GM18861 (cell line): Measurements from ENCODE around the gene LITAF.
"Not testable (repeated sequence)": the region's sequence is repeated elsewhere in the genome, so short reads cannot be mapped to it uniquely, and the experiment has no call there.

Source experiments
- ATAC-seq: cut with Tn5 transposase; IDR thresholded peaks from one replicate; pipeline ENCODE4 v1.9.1; 2021; ENCODE audit not compliant: unreplicated experiment

Gene LITAF

GRCh38 chr16:11621539-11621919, 34.8 kb upstream of the LITAF start:
- no peak for ATAC-seq

- no peak for ATAC-seq
These were observed 33.7 kb upstream of the LITAF start for GRCh38 chr16:11620243-11621003.

- ATAC-seq = peak; percentile 71
These were observed 32.7 kb upstream of the LITAF start for GRCh38 chr16:11619327-11619851.

GRCh38 chr16:11618107-11618717, 31.5 kb upstream of the LITAF start:
- no peak for ATAC-seq

GRCh38 chr16:11615748-11616447, 29.2 kb upstream of the LITAF start:
- no peak for ATAC-seq

GRCh38 chr16:11614587-11615175, 28.0 kb upstream of the LITAF start:
- no peak for ATAC-seq

GRCh38 chr16:11613381-11614303, 26.9 kb upstream of the LITAF start:
- peak; percentile 53 for ATAC-seq

- ATAC-seq = no peak
These were observed 25.9 kb upstream of the LITAF start for GRCh38 chr16:11612665-11613025.

- ATAC-seq = no peak
These were observed 25.3 kb upstream of the LITAF start for GRCh38 chr16:11611871-11612664.

GRCh38 chr16:11610580-11610979, 23.9 kb upstream of the LITAF start:
- no peak for ATAC-seq

GRCh38 chr16:11610121-11610505, 23.4 kb upstream of the LITAF start:
- no peak for ATAC-seq

GRCh38 chr16:11609474-11610120, 22.9 kb upstream of the LITAF start:
- ATAC-seq = no peak

- no peak for ATAC-seq
These were observed 19.2 kb upstream of the LITAF start for GRCh38 chr16:11605891-11606290.

- ATAC-seq = no peak
These were observed 18.8 kb upstream of the LITAF start for GRCh38 chr16:11605564-11605886.

- ATAC-seq = no peak
These were observed 18.3 kb upstream of the LITAF start for GRCh38 chr16:11604783-11605563.

- ATAC-seq = not testable (repeated sequence)
These were observed 17.6 kb upstream of the LITAF start for GRCh38 chr16:11604296-11604695.

GRCh38 chr16:11603331-11603750, 16.6 kb upstream of the LITAF start:
- ATAC-seq = no peak

GRCh38 chr16:11602321-11602720, 15.6 kb upstream of the LITAF start:
- no peak for ATAC-seq

- no peak for ATAC-seq
These were observed 15.2 kb upstream of the LITAF start for GRCh38 chr16:11601911-11602310.
